Nephron (organoid): Measurements from ENCODE around the gene FYCO1.

Experiments
- H3K27ac Mint-ChIP-seq, 3 experiments: 2 replicates each; pipeline ENCODE4 v1.8.0; 2020; ENCODE audit warnings: mixed read lengths in 3 of 3, mild to moderate bottlenecking in 2 of 3, moderate library complexity in 1 of 3
- H3K27me3 Mint-ChIP-seq: 2 replicates; pipeline ENCODE4 v1.8.0; 2021; ENCODE audit warnings: low read depth, mild to moderate bottlenecking, moderate library complexity, mixed read lengths
- H3K36me3 Mint-ChIP-seq: 2 replicates; pipeline ENCODE4 v1.8.0; 2020; ENCODE audit warnings: low read depth, mixed read lengths
- H3K4me1 Mint-ChIP-seq: 2 replicates; pipeline ENCODE4 v1.8.0; 2020; ENCODE audit warnings: mixed read lengths
- H3K4me3 Mint-ChIP-seq, 3 experiments: 2 replicates each; pipeline ENCODE4 v1.8.0; 2020; ENCODE audit warnings: mild to moderate bottlenecking in 3 of 3, mixed read lengths in 3 of 3, moderate library complexity in 2 of 3
- H3K9me3 Mint-ChIP-seq: 2 replicates; pipeline ENCODE4 v1.8.0; 2020; ENCODE audit warnings: mixed read lengths
- CTCF ChIP-seq, 3 experiments: fragments of 200-600 bp; sonication (generic); IDR thresholded peaks; one replicate each; pipeline ENCODE4 v1.5.0; 2021; ENCODE audit warnings: antibody characterized with exemption in 3 of 3; ENCODE audit not compliant: unreplicated experiment in 3 of 3

FYCO1 gene

GRCh38 chr3:45895686-45896468 lies 99.7 kb downstream of the FYCO1 start:
- H3K4me3 Mint-ChIP-seq: no peak overlapping the region
- peaks cover 3% of the 10 kb centered on the region for H3K27me3 Mint-ChIP-seq
- no peaks in the 10 kb centered on the region for H3K4me1 Mint-ChIP-seq
- no peak for TF ChIP-seq CTCF (IDR thresholded peaks at IDR 0.05; ENCODE audit: unreplicated experiment in 3 of 3)
- H3K36me3 Mint-ChIP-seq: no peaks in the 10 kb centered on the region
- no peaks in the 10 kb centered on the region for H3K9me3 Mint-ChIP-seq
- H3K27ac Mint-ChIP-seq: no peak overlapping the region

- no peaks in the 10 kb centered on the region for H3K9me3 Mint-ChIP-seq
- TF ChIP-seq CTCF (IDR thresholded peaks at IDR 0.05; ENCODE audit: unreplicated experiment in 3 of 3): no peak
- no peak overlapping the region for H3K27ac Mint-ChIP-seq
- no peaks in the 10 kb centered on the region for H3K4me1 Mint-ChIP-seq
- H3K36me3 Mint-ChIP-seq: no peaks in the 10 kb centered on the region
- no peak overlapping the region for H3K4me3 Mint-ChIP-seq
- peaks cover 3% of the 10 kb centered on the region for H3K27me3 Mint-ChIP-seq
Measured at GRCh38 chr3:45894015-45894414, 101.6 kb downstream of the FYCO1 start.

GRCh38 chr3:45892161-45892560 lies 103.5 kb downstream of the FYCO1 start:
- Mint-ChIP-seq H3K27me3 (peaks cover 3% of the 10 kb centered on the region), H3K27ac (no peak overlapping the region)

GRCh38 chr3:45890405-45890804 lies 105.2 kb downstream of the FYCO1 start:
- Mint-ChIP-seq H3K27me3 (peaks cover 3% of the 10 kb centered on the region), H3K4me1 (no peaks in the 10 kb centered on the region), H3K4me3 (no peak overlapping the region), H3K27ac (no peak overlapping the region), H3K9me3 (no peaks in the 10 kb centered on the region), H3K36me3 (no peaks in the 10 kb centered on the region)
- TF ChIP-seq CTCF (IDR thresholded peaks at IDR 0.05; ENCODE audit: unreplicated experiment in 3 of 3): no peak

More at GRCh38 chr3:45892161-45892560, 103.5 kb downstream of the FYCO1 start:
- no peaks in the 10 kb centered on the region for H3K36me3 Mint-ChIP-seq
- H3K9me3 Mint-ChIP-seq: no peaks in the 10 kb centered on the region
- TF ChIP-seq CTCF (IDR thresholded peaks at IDR 0.05; ENCODE audit: unreplicated experiment in 3 of 3): no peak
- no peak overlapping the region for H3K4me3 Mint-ChIP-seq
- no peaks in the 10 kb centered on the region for H3K4me1 Mint-ChIP-seq

- no peak for TF ChIP-seq CTCF (IDR thresholded peaks at IDR 0.05; ENCODE audit: unreplicated experiment in 3 of 3)
- no peaks in the 10 kb centered on the region for H3K36me3 Mint-ChIP-seq
- no peak overlapping the region for H3K4me3 Mint-ChIP-seq
- no peaks in the 10 kb centered on the region for H3K9me3 Mint-ChIP-seq
- H3K4me1 Mint-ChIP-seq: no peaks in the 10 kb centered on the region
- peaks cover 10% of the 10 kb centered on the region for H3K27me3 Mint-ChIP-seq
- H3K27ac Mint-ChIP-seq: no peak overlapping the region
Measured at GRCh38 chr3:45889337-45889736, 106.3 kb downstream of the FYCO1 start.
